Lower lobe of right lung (tissue), 2 donors: ENCODE data around the gene GPR152. TPM values are rescaled to one million over a fixed set of nuclear protein-coding genes. Genes with fewer than 3 reads are reported as not detected.

Source experiments
- ATAC-seq, 2 donors: fragments of 200-7000 bp; cut with Tn5 transposase; one replicate each; pipeline ENCODE4 v1.9.1; 2020 to 2022; ENCODE audit warnings: mild to moderate bottlenecking in 2 of 2, moderate library complexity in 2 of 2
- DNase-seq: peaks from one replicate; pipeline ENCODE4 v3.0.0-alpha.2; 2020
- H3K27ac ChIP-seq: fragments of 200-600 bp; one replicate; pipeline ENCODE4 v1.8.0; 2022
- H3K27me3 ChIP-seq: fragments of 200-600 bp; one replicate; pipeline ENCODE4 v1.8.0; 2022; ENCODE audit warnings: low read depth
- H3K36me3 ChIP-seq: fragments of 200-600 bp; one replicate; pipeline ENCODE4 v1.8.0; 2022; ENCODE audit warnings: mild to moderate bottlenecking
- H3K4me1 ChIP-seq: fragments of 200-600 bp; one replicate; pipeline ENCODE4 v1.8.0; 2022
- H3K4me3 ChIP-seq: fragments of 200-600 bp; one replicate; pipeline ENCODE4 v1.8.0; 2022; ENCODE audit warnings: mild to moderate bottlenecking
- H3K9me3 ChIP-seq: fragments of 200-600 bp; one replicate; pipeline ENCODE4 v1.8.0; 2022
- CTCF ChIP-seq: fragments of 200-600 bp; IDR thresholded peaks from one replicate; pipeline ENCODE4 v1.8.0; 2022; ENCODE audit warnings: antibody characterized with exemption, mild to moderate bottlenecking
- intact Hi-C: fragments of 100-400 bp; cut with DNase I; formaldehyde crosslinking; loops from one replicate; pipeline ENCODE4 v1.11.0; 2022
- total RNA-seq: library from RNA; stranded (reverse); fragmentation: NEBNext Ultra II Directional; extraction: Animal tissue kit (Norgen Biotek cat#: 25700); gene quantifications from one replicate; pipeline ENCODE4 v1.2.1, GENCODE V29; 2021
- donor health status: DM: no; HTN: yes; CAD: no; lungs with severe emphysema.

The GPR152 gene
- total RNA-seq, 1 donor from 2014 or later, result not detected

DNA sequence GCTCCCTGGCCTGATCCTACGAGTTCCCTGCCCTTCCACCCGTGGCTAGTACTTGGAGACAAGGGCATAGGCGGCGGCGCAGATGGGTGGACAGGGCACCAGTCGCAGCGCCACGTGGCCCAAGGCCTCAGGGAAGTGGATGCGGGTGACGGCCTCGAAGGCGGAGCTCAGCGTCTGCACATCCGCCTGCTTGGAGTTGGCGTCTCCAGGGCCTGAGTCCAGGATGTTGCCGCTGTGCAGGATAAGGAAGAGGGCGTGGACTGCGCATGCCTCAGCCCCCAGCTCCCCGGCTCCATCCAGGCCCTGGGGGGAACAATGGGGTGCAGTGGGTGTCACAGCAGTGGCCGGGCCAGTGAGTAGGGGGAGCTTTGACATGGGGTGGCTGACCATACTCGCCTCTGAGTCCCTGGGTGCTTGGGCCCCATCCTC lies 46.0 kb upstream of the GPR152 start:
- Histone ChIP-seq H3K36me3 (peaks cover 73% of the 10 kb centered on the region), H3K27me3 (no peaks in the 10 kb centered on the region), H3K4me3 (no peak overlapping the region), H3K9me3 (no peaks in the 10 kb centered on the region), H3K4me1 (peaks cover 5% of the 10 kb centered on the region), H3K27ac (no peak overlapping the region)
- ATAC-seq (peak in 1 of 2 donors; percentile 2), DNase-seq (no peak)
- no peak for TF ChIP-seq CTCF
- intact Hi-C loops, result no loop called here

DNA sequence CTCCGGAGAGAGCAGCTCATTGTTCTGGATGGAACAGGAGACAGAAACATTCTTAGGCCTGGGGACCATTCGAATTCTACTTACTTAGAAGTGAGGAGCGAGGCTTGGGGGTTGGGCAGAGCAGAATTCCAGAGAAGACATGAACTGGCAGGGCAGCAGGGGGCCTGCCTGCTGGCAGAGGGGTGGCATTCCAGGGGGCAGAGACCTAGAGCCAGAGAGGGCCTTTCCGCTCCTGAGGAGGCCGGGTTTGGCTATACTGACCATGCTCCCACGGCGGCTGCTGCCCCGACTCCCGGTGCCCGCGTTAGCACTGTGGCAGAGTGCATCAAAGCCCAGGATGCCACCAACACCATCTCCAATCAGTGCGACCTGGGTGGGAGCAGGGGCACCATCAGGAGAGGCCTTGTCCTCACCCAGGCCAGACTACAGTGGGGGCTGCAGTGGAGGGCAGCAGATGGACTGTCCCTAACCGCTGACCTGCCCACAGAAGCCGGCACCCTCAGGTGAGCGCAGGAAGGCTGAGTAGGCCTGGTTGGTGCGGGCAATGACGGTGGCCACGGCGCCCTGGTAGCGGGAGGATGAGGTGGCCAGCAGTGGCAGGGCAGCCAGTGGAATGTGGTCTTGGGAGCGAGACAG lies 45.2 kb upstream of the GPR152 start:
- no peak for TF ChIP-seq CTCF

DNA sequence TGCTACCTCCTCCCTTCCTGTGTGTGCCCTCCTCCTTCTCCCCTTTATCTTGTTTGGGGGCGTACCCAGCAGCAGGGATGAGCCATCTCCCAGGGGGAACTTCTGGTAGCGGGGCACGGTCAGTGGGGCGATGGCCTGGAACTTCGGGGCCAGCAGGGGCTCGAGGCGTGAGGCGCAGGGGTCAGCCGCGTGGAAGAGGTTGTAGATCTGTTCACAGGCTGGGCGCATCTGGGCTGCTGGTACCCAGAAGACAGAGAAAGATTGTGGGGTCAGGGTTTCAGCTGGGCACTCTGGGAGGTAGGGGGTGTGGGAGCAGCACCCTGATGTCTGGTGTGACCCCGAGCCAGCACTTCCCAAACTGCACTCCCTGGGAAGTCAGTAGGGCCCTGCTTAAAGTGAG lies 43.6 kb upstream of the GPR152 start:
- DNase-seq, result no peak
- no peak overlapping the region for H3K27ac ChIP-seq
- H3K4me3 ChIP-seq, result no peak overlapping the region
- H3K27me3 ChIP-seq, result no peaks in the 10 kb centered on the region
- no peaks in the 10 kb centered on the region for H3K9me3 ChIP-seq
- intact Hi-C loops, result no loop called here
- H3K36me3 ChIP-seq, result peaks cover 84% of the 10 kb centered on the region
- TF ChIP-seq CTCF, result no peak
- ATAC-seq, result no peak
- H3K4me1 ChIP-seq, result no peaks in the 10 kb centered on the region

More for the DNA sequence above, 45.2 kb upstream of the GPR152 start:
- Histone ChIP-seq H3K9me3 (no peaks in the 10 kb centered on the region), H3K27ac (no peak overlapping the region), H3K27me3 (no peaks in the 10 kb centered on the region), H3K36me3 (peaks cover 81% of the 10 kb centered on the region), H3K4me3 (no peak overlapping the region), H3K4me1 (no peaks in the 10 kb centered on the region)
- ATAC-seq (no peak), DNase-seq (no peak)
- intact Hi-C loops, result no loop called here

GRCh38 chr11:67495234-67496005 lies 42.9 kb upstream of the GPR152 start:
- intact Hi-C loops, result no loop called here

More at GRCh38 chr11:67495234-67496005, 42.9 kb upstream of the GPR152 start:
- Histone ChIP-seq H3K4me1 (no peaks in the 10 kb centered on the region), H3K36me3 (peaks cover 91% of the 10 kb centered on the region), H3K4me3 (no peak overlapping the region), H3K9me3 (no peaks in the 10 kb centered on the region), H3K27ac (no peak overlapping the region), H3K27me3 (no peaks in the 10 kb centered on the region)
- no peak for ATAC-seq
- no peak for TF ChIP-seq CTCF
- no peak for DNase-seq
